HCT116 (cell line): ENCODE measurements around the gene LYPD3. TPM values are rescaled to one million over a fixed set of nuclear protein-coding genes. Genes with fewer than 3 reads are reported as not detected.

Experiments used
- ATAC-seq: fragments of 200-7000 bp; cut with Tn5 transposase; 2 replicates; pipeline ENCODE4 v1.9.1; 2020; ENCODE audit warnings: mild to moderate bottlenecking, moderate library complexity
- BruUV-seq: library from RNA; stranded (reverse); fragments of 400-500 nt; replicated peaks from 2 replicates; lab custom pipeline; 2021; lab: Mats Ljungman, UMichigan
- CTCF ChIA-PET: fragments of 300-600 bp; sonication (Branson Sonifier 250); formaldehyde crosslinking; loops from one replicate; lab custom pipeline; 2021; ENCODE audit warnings: antibody characterized with exemption; lab: Charles Lee
- POLR2A ChIA-PET: fragments of 300-600, 350-600 bp; sonication (Branson Sonifier 250); formaldehyde crosslinking; loops from one replicate; lab custom pipeline; 2021; ENCODE audit warnings: antibody characterized with exemption; lab: Charles Lee
- RAD21 ChIA-PET, 2 experiments: fragments of 300-600 bp; sonication (Branson Sonifier 250); formaldehyde crosslinking; loops; one replicate each; lab custom pipeline; 2023; ENCODE audit warnings: low total read pairs in 2 of 2; ENCODE audit not compliant: uncharacterized antibody in 2 of 2, unreplicated experiment in 2 of 2, low non-redundant PET in 1 of 2; lab: Charles Lee
- DNase-seq: peaks from one replicate; pipeline ENCODE4 v3.0.0-alpha.2; 2010; ENCODE audit warnings: low read depth, low spot score
- H2AFZ ChIP-seq: fragments of 200-600 bp; shearing (Covaris generic), sonication (generic); 2 replicates; pipeline ENCODE4 v1.6.1; 2017; ENCODE audit warnings: low read depth, mixed run types, mixed read lengths, antibody characterized with exemption, low read length; ENCODE audit not compliant: poor library complexity, severe bottlenecking
- H3K27ac ChIP-seq: 2 replicates; pipeline ENCODE4 v1.5.1; 2012; ENCODE audit warnings: low read depth, low read length
- H3K27me3 ChIP-seq: fragments of 200-600 bp; sonication (generic); 2 replicates; pipeline ENCODE4 v1.6.1; 2016; ENCODE audit warnings: mixed run types, low read length, mixed read lengths; ENCODE audit not compliant: insufficient read depth
- H3K36me3 ChIP-seq, 2 experiments: fragments of 200-500 bp in 1 of 2; fragments of 200-600 bp in 1 of 2; sonication (Bioruptor generic) in 1 of 2; sonication (generic) in 1 of 2; 2 replicates each; pipeline versions ENCODE4 v1.5.1 to v1.6.1; 2014 to 2016; ENCODE audit warnings: low read length in 2 of 2, inconsistent platforms in 1 of 2, mixed read lengths in 1 of 2, mixed run types in 1 of 2; ENCODE audit not compliant: insufficient read depth in 2 of 2, control insufficient read depth in 1 of 2
- H3K4me1 ChIP-seq, 2 experiments: fragments of 200-600 bp in 1 of 2; sonication (generic) in 1 of 2; 2 replicates each; pipeline versions ENCODE4 v1.5.1 to v1.6.1; 2012 to 2017; ENCODE audit warnings: low read length in 2 of 2, inconsistent platforms in 1 of 2, mild to moderate bottlenecking in 1 of 2, mixed read lengths in 1 of 2, mixed run types in 1 of 2, moderate library complexity in 1 of 2; ENCODE audit not compliant: insufficient read depth in 2 of 2, control insufficient read depth in 1 of 2
- H3K4me2 ChIP-seq: fragments of 200-600 bp; sonication (generic); 2 replicates; pipeline ENCODE4 v1.6.1; 2017; ENCODE audit warnings: mixed run types, low read length, mixed read lengths
- H3K4me3 ChIP-seq, 2 experiments: fragments of 200-600 bp in 1 of 2; sonication (generic) in 1 of 2; replicated peaks in 1 of 2; 2 replicates each; pipeline ENCODE4 v1.5.1; 2011 to 2016; ENCODE audit warnings: low read length in 2 of 2, control low read depth in 1 of 2, low read depth in 1 of 2, mild to moderate bottlenecking in 1 of 2, mixed read lengths in 1 of 2, mixed run types in 1 of 2
- H3K79me2 ChIP-seq: fragments of 200-600 bp; sonication (generic); 2 replicates; pipeline ENCODE4 v1.6.1; 2017; ENCODE audit warnings: mild to moderate bottlenecking, mixed run types, low read length, moderate library complexity, mixed read lengths; ENCODE audit not compliant: insufficient read depth
- H3K9ac ChIP-seq: fragments of 200-600 bp; sonication (generic); 2 replicates; pipeline ENCODE4 v1.6.1; 2016; ENCODE audit warnings: low read length, mixed read lengths
- H3K9me2 ChIP-seq: fragments of 200-600 bp; sonication (generic), shearing (Covaris generic); 2 replicates; pipeline ENCODE4 v1.6.1; 2017; ENCODE audit warnings: mixed run types, mild to moderate bottlenecking, moderate library complexity; ENCODE audit not compliant: insufficient read depth
- H3K9me3 ChIP-seq, 2 experiments: fragments of 200-500 bp in 1 of 2; fragments of 200-600 bp in 1 of 2; sonication (Bioruptor generic) in 1 of 2; sonication (generic) in 1 of 2; 2 replicates each; pipeline ENCODE4 v1.6.1; 2014 to 2017; ENCODE audit warnings: low read length in 2 of 2, mixed read lengths in 2 of 2, inconsistent platforms in 1 of 2, low read depth in 1 of 2, mild to moderate bottlenecking in 1 of 2, mixed run types in 1 of 2, moderate library complexity in 1 of 2; ENCODE audit not compliant: control insufficient read depth in 1 of 2, insufficient read depth in 1 of 2
- H4K20me1 ChIP-seq: fragments of 200-600 bp; sonication (generic), shearing (Covaris generic); 2 replicates; pipeline ENCODE4 v1.6.1; 2017; ENCODE audit warnings: mixed run types, mild to moderate bottlenecking, moderate library complexity; ENCODE audit not compliant: insufficient read depth
- CBX3 ChIP-seq: IDR thresholded peaks from 2 replicates; pipeline ENCODE4 v1.6.1; 2012; ENCODE audit warnings: low read depth
- EGR1 ChIP-seq: IDR thresholded peaks from 2 replicates; pipeline ENCODE4 v1.6.1; 2012; ENCODE audit warnings: low read depth
- EZH2 ChIP-seq: fragments of 200-600 bp; sonication (generic); IDR thresholded peaks from 2 replicates; pipeline ENCODE4 v1.6.1; 2017; ENCODE audit warnings: antibody characterized with exemption, mixed run types
- FOSL1 ChIP-seq: IDR thresholded peaks from 2 replicates; pipeline ENCODE4 v1.6.1; 2012; ENCODE audit warnings: low read depth
- POLR2A ChIP-seq: IDR thresholded peaks from 2 replicates; pipeline ENCODE4 v1.7.0; 2011; ENCODE audit warnings: borderline replicate concordance; ENCODE audit not compliant: insufficient read depth, insufficient read length; ENCODE audit errors: extremely low read depth
- POLR2AphosphoS5 ChIP-seq: IDR thresholded peaks from 2 replicates; pipeline ENCODE4 v1.6.1; 2011; ENCODE audit warnings: mild to moderate bottlenecking, low read depth, low read length, moderate library complexity
- RAD21 ChIP-seq: IDR thresholded peaks from 2 replicates; pipeline ENCODE4 v1.6.1; 2012; ENCODE audit warnings: low read depth, mild to moderate bottlenecking
- SIN3A ChIP-seq: IDR thresholded peaks from 2 replicates; pipeline ENCODE4 v1.6.1; 2012; ENCODE audit warnings: low read depth
- TCF7L2 ChIP-seq: IDR thresholded peaks from 2 replicates; pipeline ENCODE4 v1.7.0; 2011; ENCODE audit warnings: borderline replicate concordance, inconsistent platforms; ENCODE audit not compliant: insufficient read depth, insufficient read length; ENCODE audit errors: extremely low read depth
- YY1 ChIP-seq: IDR thresholded peaks from 2 replicates; pipeline ENCODE4 v1.6.1; 2011; ENCODE audit warnings: low read length, low read depth, moderate library complexity, mild to moderate bottlenecking; ENCODE audit not compliant: insufficient replicate concordance; ENCODE audit errors: extremely low read depth
- ZFX ChIP-seq: fragments of 450-650 bp; IDR thresholded peaks from 2 replicates; pipeline ENCODE4 v1.6.1; 2017
- intact Hi-C: fragments of 100-400 bp; cut with micrococcal nuclease; formaldehyde crosslinking; loops from 2 replicates; pipeline ENCODE4 v1.10.0; 2022
- total RNA-seq: library from RNA; stranded (reverse); gene quantifications from one replicate; pipeline ENCODE4 v1.2.1, GENCODE V29; 2021; ENCODE audit not compliant: unreplicated experiment
- TF ChIP-seq, protein P1 (sequence below): IDR thresholded peaks from 2 replicates; pipeline ENCODE4 v1.6.1; 2012; ENCODE audit warnings: low read depth
- TF ChIP-seq, protein P2 (sequence below): IDR thresholded peaks from 2 replicates; pipeline ENCODE4 v1.6.1; 2012

LYPD3 gene
- total RNA-seq, 1 experiment from 2014 or later: 3.6 TPM

DNA sequence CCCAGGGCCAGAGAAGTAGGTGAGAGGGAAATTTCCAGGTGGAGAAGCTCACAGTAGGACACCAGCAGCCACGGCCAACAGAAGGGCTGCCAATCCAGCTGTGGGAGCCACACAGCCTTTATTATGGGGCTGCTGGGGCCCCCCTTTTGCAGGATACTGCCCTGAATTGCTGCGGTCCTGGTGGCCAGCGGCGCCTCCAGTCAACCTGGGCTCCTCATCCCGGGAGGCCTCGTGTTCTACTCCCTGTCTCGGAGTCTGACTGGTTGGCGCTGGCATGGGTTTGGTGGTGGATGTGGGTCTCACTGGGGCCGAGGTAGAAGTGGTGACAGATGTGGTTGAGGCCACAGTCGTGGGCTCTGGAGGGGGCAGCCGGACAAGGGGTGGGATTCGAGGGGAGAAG is 4.1 kb downstream of the LYPD3 start:
- no peaks in the 10 kb centered on the region for H3K79me2 ChIP-seq
- no peak for ATAC-seq
- no peaks in the 10 kb centered on the region for H4K20me1 ChIP-seq
- no peaks in the 10 kb centered on the region for H3K27me3 ChIP-seq
- no peaks in the 10 kb centered on the region for H3K9me3 ChIP-seq
- H3K4me2 ChIP-seq: no peak overlapping the region
- H3K27ac ChIP-seq: no peak overlapping the region
- POLR2A ChIA-PET: no interaction called here
- no peaks in the 10 kb centered on the region for H3K9me2 ChIP-seq
- no peak overlapping the region for H3K9ac ChIP-seq
- intact Hi-C loops: no loop called here
- no TSS peak for BruUV-seq
- no peak overlapping the region for H3K4me3 ChIP-seq
- DNase-seq: no peak
- RAD21 ChIA-PET: no interaction called here
- no peaks in the 10 kb centered on the region for H3K36me3 ChIP-seq
- peaks cover 22 to 35% of the 10 kb centered on the region in 2 experiments for H3K4me1 ChIP-seq
- TF ChIP-seq CBX3 (no peak), TCF7L2 (no peak), EZH2 (no peak), SIN3A (no peak), POLR2AphosphoS5 (no peak), ZFX (no peak), EGR1 (no peak), YY1 (no peak), RAD21 (no peak), POLR2A (no peak), FOSL1 (no peak)
- TF ChIP-seq, protein P1, sequence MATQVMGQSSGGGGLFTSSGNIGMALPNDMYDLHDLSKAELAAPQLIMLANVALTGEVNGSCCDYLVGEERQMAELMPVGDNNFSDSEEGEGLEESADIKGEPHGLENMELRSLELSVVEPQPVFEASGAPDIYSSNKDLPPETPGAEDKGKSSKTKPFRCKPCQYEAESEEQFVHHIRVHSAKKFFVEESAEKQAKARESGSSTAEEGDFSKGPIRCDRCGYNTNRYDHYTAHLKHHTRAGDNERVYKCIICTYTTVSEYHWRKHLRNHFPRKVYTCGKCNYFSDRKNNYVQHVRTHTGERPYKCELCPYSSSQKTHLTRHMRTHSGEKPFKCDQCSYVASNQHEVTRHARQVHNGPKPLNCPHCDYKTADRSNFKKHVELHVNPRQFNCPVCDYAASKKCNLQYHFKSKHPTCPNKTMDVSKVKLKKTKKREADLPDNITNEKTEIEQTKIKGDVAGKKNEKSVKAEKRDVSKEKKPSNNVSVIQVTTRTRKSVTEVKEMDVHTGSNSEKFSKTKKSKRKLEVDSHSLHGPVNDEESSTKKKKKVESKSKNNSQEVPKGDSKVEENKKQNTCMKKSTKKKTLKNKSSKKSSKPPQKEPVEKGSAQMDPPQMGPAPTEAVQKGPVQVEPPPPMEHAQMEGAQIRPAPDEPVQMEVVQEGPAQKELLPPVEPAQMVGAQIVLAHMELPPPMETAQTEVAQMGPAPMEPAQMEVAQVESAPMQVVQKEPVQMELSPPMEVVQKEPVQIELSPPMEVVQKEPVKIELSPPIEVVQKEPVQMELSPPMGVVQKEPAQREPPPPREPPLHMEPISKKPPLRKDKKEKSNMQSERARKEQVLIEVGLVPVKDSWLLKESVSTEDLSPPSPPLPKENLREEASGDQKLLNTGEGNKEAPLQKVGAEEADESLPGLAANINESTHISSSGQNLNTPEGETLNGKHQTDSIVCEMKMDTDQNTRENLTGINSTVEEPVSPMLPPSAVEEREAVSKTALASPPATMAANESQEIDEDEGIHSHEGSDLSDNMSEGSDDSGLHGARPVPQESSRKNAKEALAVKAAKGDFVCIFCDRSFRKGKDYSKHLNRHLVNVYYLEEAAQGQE: no peak
- TF ChIP-seq, protein P2, sequence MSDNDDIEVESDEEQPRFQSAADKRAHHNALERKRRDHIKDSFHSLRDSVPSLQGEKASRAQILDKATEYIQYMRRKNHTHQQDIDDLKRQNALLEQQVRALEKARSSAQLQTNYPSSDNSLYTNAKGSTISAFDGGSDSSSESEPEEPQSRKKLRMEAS: no peak
- TF ChIP-seq, all 23 proteins: peak for 0
- H2AFZ ChIP-seq: no peak overlapping the region
- CTCF ChIA-PET: interaction anchor here (1.0 kb wide), 1 partner anchor 58 kb away, joined by 4 read pairs; no protein-coding TSS in a partner anchor
